HFFc6 (cell line): ENCODE results near the gene CDK11A. TPM values are rescaled to one million over a fixed set of nuclear protein-coding genes. Genes with fewer than 3 reads are reported as not detected.

Experiments
- DNase-seq: peaks from one replicate; pipeline ENCODE4 v3.0.0-alpha.2; 2018
- H3K27ac Mint-ChIP-seq: 2 replicates; pipeline ENCODE4 v1.8.0; 2020; ENCODE audit warnings: mild to moderate bottlenecking, mixed read lengths
- H3K27me3 Mint-ChIP-seq: 2 replicates; pipeline ENCODE4 v1.8.0; 2021; ENCODE audit warnings: mild to moderate bottlenecking, moderate library complexity, mixed read lengths; ENCODE audit not compliant: insufficient read depth
- H3K36me3 Mint-ChIP-seq: 2 replicates; pipeline ENCODE4 v1.8.0; 2021; ENCODE audit warnings: low read depth, mixed read lengths
- H3K4me1 Mint-ChIP-seq: 2 replicates; pipeline ENCODE4 v1.8.0; 2020; ENCODE audit warnings: low read depth, mixed read lengths
- H3K4me3 Mint-ChIP-seq: 2 replicates; pipeline ENCODE4 v1.8.0; 2020; ENCODE audit warnings: mild to moderate bottlenecking, moderate library complexity, mixed read lengths
- H3K9me3 Mint-ChIP-seq: 2 replicates; pipeline ENCODE4 v1.8.0; 2020; ENCODE audit warnings: mild to moderate bottlenecking, mixed read lengths
- total RNA-seq, 6 experiments: library from RNA; stranded (reverse); fragmentation: NEBNext Ultra II Directional; extraction: Animal tissue kit (Norgen Biotek cat#: 25700); gene quantifications; 2 replicates in 1 of 6; 3 replicates in 5 of 6; pipeline ENCODE4 v1.2.3, GENCODE V29; 2021
- TF ChIP-seq, protein P1 (sequence below): fragments of 200-600 bp; sonication (generic); IDR thresholded peaks from 2 replicates; pipeline ENCODE4 v1.5.0; 2021; ENCODE audit warnings: antibody characterized with exemption, mild to moderate bottlenecking

The CDK11A gene
- total RNA-seq, 6 experiments from 2014 or later, result 23.1 to 27.2 (median 25.0) TPM

DNA sequence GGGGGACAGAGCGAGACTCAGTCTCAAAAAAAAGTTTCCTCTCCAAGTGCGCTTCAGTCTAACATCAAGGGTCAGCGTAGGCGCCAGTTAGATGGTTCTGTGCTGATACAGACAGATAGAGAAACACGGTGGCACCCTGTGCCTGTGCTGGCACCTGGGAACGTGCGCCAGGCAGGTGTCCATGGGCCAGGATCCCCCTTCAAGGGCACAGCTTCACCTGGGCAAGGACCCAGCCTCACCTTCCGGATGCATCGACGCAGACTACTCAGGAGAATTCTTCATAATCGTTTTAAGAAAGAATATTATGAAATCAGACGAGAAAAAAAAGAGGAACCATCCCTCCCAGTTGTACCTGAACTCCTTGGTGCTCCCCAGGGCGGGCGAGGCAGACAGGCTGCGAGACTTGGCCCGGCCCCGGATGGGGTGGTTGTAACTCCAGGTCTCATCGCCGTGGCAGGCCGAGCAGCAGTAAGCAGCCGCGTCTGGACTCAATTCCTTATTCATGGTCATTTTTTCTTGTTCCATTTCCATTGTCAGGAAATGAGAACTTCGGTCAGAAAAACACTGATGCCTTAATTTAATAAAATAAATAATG lies 40.8 kb upstream of the CDK11A start:
- no peaks in the 10 kb centered on the region for H3K4me1 Mint-ChIP-seq
- H3K36me3 Mint-ChIP-seq, result peaks cover 10% of the 10 kb centered on the region
- H3K4me3 Mint-ChIP-seq, result no peak overlapping the region
- DNase-seq, result no peak
- no peak overlapping the region for H3K27ac Mint-ChIP-seq
- H3K9me3 Mint-ChIP-seq, result peaks cover under 1% of the 10 kb centered on the region; the same call in 1 of the 2 replicates
- TF ChIP-seq, protein P1, sequence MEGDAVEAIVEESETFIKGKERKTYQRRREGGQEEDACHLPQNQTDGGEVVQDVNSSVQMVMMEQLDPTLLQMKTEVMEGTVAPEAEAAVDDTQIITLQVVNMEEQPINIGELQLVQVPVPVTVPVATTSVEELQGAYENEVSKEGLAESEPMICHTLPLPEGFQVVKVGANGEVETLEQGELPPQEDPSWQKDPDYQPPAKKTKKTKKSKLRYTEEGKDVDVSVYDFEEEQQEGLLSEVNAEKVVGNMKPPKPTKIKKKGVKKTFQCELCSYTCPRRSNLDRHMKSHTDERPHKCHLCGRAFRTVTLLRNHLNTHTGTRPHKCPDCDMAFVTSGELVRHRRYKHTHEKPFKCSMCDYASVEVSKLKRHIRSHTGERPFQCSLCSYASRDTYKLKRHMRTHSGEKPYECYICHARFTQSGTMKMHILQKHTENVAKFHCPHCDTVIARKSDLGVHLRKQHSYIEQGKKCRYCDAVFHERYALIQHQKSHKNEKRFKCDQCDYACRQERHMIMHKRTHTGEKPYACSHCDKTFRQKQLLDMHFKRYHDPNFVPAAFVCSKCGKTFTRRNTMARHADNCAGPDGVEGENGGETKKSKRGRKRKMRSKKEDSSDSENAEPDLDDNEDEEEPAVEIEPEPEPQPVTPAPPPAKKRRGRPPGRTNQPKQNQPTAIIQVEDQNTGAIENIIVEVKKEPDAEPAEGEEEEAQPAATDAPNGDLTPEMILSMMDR, result no peak
- H3K27me3 Mint-ChIP-seq, result no peaks in the 10 kb centered on the region; the same call in none of the 2 replicates

DNA sequence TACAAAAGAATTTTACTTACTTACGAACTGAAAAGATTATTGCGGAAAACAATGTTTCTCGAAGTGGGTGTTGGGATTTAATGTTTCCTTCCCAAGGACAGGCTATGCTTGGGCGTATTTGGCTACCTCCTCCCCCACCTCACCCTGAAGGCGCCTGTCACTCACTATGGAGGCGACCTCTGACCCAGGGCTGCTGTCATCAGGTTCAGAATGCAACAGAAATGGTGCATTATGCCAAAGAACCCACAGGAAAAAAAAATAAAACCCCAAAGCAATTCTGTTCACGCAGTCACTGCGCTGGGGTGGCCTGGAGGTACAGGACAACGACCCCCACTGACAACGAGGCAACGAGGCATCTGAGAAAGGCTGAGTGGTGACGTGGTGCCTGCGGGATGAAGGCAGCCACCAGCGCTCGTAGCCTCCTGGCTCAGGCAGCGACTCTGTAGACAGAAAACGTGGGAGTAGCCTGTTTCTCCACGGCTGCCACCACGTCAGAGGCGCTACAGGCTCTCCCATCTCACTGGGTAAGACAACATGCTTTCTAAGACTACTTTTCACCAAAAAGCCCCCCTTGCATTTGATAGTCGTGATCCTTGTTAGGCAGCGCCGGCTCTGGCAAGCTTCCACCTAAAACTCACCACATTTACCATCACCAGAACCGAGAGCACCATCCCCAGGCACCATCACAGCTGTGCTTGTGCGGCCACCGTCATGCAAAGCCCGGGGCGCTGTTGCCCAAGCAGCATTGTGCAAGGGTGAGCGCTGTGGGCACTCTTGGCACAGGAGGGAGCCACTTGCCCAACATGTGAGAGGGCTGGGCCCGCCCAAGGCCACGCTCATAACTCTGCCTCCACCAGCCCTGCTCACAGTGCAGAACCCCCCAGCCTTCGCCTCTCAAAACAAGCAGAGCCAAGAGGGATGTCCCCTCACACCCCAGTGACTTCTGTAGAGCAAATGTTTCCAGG lies 39.8 kb upstream of the CDK11A start:
- Mint-ChIP-seq H3K4me1 (no peaks in the 10 kb centered on the region), H3K9me3 (no peaks in the 10 kb centered on the region), H3K36me3 (peaks cover 7% of the 10 kb centered on the region), H3K27me3 (no peaks in the 10 kb centered on the region; the same call in none of the 2 replicates), H3K4me3 (no peak overlapping the region), H3K27ac (no peak overlapping the region)
- DNase-seq, result no peak
- TF ChIP-seq, protein P1, result no peak

DNA sequence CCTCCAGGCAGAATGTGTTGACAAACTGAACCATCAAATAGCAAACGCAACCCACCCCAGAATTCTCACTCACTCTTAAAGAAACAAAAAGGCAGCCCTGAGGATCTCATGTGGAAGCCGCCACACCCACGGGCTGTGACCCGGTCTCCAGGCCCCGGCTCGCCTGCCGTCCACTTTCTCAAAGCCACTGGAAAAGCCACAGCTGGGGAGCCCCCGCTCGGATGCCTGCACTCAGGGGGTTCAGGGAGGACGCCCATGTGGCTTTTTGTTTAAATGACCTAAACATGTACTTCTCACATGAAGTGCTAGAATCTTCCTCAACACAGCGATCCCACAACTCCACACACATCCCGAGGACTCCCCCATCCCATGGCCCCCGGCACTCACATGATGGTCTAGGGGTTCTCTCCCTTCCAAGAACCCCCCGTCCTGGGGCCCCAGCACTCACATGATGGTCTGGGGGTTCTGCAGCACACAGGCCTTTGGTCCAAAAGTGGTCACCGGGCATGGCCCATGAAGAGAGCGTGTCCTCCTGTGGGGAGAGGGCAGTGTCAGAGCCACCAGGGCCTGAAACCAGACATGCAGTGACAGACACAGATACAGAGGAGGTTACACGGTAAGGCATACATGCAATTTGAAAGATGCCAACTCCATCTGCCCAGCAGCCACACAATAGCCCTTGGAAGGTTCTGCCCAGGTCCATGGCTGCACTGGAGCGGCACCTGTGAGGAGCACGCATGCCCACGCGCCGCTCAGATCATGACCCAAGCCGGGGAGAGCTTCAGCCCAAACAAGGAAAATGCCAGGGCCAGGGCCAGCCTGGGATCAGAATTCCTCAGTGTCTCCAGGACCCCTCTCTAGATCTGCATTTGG lies 37.6 kb upstream of the CDK11A start:
- TF ChIP-seq, protein P1, result no peak
- H3K4me3 Mint-ChIP-seq, result no peak overlapping the region
- H3K27ac Mint-ChIP-seq, result no peak overlapping the region
- DNase-seq, result no peak
- no peaks in the 10 kb centered on the region for H3K4me1 Mint-ChIP-seq
- peaks cover 3% of the 10 kb centered on the region for H3K27me3 Mint-ChIP-seq
- 0 out of 2 replicates have a peak, but pooled peaks cover 9% of the 10 kb centered on the region for H3K36me3 Mint-ChIP-seq
- no peaks in the 10 kb centered on the region for H3K9me3 Mint-ChIP-seq

DNA sequence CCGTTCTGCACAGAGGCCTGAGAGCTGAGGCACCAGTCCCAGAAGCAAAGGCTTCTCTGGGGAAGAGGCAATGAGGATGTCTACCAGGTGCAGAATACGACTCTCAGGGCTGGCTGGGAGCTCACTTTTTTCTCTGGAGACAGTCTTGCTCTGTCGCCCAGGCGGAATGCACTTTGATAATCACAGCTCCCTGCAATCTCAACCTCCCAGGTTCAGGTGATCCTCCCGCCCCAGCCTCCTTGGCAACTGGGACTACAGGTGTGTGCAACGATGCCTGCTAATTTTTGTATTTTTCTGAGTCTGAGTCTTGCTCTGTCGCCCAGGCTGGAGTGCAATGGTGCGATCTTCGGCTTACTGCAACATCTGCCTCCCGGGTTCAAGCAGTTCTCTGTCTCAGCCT lies 36.6 kb upstream of the CDK11A start:
- H3K27me3 Mint-ChIP-seq, result peaks cover 3% of the 10 kb centered on the region
- no peak overlapping the region for H3K4me3 Mint-ChIP-seq
- TF ChIP-seq, protein P1, result no peak
- no peaks in the 10 kb centered on the region for H3K4me1 Mint-ChIP-seq
- DNase-seq, result no peak
- peaks cover 14% of the 10 kb centered on the region; the same call in 1 of the 2 replicates for H3K36me3 Mint-ChIP-seq
- H3K9me3 Mint-ChIP-seq, result no peaks in the 10 kb centered on the region
- no peak overlapping the region for H3K27ac Mint-ChIP-seq

DNA sequence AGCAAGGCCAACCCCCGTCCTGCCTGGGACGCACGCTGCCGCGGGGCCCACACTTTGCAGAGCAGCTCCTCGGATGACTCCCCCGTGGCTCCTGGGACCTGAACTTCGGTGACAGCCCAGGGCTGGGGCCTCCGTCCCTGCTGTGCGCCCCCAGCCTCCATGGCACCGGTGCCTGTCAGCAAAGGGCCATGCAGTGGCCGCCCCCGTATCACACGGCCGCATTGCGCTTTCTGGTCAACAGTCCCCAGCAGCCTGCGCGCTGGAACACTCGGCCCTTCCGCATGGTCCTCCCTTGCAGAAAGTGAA lies 36.1 kb upstream of the CDK11A start:
- H3K4me3 Mint-ChIP-seq, result no peak overlapping the region
- DNase-seq, result no peak
- H3K27ac Mint-ChIP-seq, result no peak overlapping the region
- H3K4me1 Mint-ChIP-seq, result no peaks in the 10 kb centered on the region
- H3K9me3 Mint-ChIP-seq, result no peaks in the 10 kb centered on the region
- TF ChIP-seq, protein P1, result no peak
- H3K36me3 Mint-ChIP-seq, result peaks cover 14% of the 10 kb centered on the region; the same call in 1 of the 2 replicates
- peaks cover 3% of the 10 kb centered on the region for H3K27me3 Mint-ChIP-seq
